NK-92 (cell line): ENCODE measurements around the gene AGRN.
"Not testable (repeated sequence)": the region's sequence is repeated elsewhere in the genome, so short reads cannot be mapped to it uniquely, and the experiment has no call there.

Experiments used
- DNase-seq: peaks from one replicate; lab custom pipeline; 2025; ENCODE audit not compliant: unreplicated experiment; lab: John Stamatoyannopoulos, UW

The AGRN gene

GRCh38 chr1:1051127-1051810, 31.3 kb downstream of the AGRN start:
- no peak for DNase-seq

DNA sequence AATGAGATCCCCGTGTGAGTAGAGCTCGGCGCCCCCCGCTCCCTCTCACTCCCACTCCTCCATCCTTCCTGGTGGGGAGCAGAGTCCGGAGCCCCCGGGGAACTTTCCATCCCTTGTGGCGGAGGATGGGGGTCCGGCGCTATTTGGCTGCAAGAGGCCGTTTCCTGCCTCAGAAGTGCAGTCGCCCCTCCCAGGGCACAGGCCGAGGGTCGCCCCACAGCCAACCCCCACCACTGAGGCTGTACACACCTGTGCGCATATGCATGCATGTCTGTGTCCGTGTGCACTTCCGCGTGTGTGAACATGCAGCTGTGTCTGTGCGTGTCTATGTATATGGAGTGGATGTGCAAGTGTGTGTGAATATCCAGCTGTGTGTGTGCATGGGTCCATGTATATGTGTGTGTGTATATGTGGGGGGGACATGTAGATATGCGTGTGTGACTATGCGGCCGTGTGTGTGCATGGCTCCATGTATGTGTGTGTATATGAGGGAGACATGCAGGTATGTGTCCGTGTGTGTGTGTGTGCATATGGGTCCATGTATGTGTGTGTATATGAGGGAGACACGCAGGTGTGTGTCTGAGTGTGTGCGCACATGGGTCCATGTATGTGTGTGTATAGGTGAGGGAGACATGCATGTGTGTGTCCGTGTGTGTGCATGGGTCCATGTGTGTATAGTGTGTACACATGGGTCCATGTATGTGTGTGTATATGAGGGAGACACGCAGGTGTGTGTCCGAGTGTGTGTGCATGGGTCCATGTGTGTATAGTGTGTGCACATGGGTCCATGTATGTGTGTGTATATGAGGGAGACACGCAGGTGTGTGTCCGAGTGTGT, 32.3 kb downstream of the AGRN start:
- DNase-seq = no peak

DNA sequence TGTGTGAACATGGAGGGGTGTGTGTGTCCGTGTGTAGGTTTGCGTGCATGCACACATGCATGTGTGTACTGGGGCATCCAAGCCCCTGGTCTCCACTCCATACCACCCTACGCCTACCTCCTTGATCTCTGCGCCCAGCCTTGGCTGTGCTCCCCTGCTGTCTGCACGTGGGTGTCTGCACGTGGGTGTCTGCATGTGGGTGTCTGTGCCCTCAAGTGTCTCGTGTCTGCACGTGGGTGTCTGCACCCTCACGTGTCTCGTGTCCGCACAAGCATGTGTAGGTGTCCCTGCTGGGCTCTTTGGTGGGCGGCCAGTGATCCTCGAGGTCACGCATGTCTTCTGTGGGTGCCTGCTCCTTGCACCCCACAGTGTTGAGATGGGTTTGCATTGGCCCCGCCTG, 33.1 kb downstream of the AGRN start:
- no peak for DNase-seq

- no peak for DNase-seq
Measured at GRCh38 chr1:1053682-1054081, 33.8 kb downstream of the AGRN start.

DNA sequence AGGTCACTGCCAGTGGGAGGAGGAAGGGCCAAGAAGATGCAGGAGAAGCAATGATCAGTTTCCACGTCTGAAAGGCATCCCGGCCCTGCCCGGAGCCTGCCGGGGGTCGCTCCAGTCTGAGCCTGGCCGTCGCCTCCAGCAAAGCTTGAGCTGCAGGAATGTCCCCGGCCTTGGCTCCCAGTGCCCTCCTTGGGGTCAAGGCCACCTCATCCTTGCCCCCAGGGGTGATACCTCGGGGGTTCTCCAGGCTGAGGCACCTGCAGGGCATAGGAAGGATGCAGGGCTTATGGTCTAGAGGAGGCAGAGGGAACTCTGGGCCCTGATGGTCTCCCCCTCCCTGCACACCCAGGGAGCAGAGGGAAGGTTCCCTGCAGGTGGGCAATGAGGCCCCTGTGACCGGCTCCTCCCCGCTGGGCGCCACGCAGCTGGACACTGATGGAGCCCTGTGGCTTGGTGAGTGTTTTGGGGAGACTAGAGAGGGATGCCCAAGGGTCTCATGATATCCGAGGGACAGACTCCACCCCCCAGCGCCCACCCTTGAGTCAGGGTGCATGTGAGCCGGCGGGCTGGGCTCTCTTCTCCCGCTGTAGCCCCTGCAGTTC, 34.3 kb downstream of the AGRN start:
- DNase-seq = no peak

GRCh38 chr1:1054971-1055370, 35.1 kb downstream of the AGRN start:
- no peak for DNase-seq

GRCh38 chr1:1055841-1056736, 36.2 kb downstream of the AGRN start:
- DNase-seq = no peak

GRCh38 chr1:1057769-1058087, 37.8 kb downstream of the AGRN start:
- DNase-seq = not testable (repeated sequence)

DNA sequence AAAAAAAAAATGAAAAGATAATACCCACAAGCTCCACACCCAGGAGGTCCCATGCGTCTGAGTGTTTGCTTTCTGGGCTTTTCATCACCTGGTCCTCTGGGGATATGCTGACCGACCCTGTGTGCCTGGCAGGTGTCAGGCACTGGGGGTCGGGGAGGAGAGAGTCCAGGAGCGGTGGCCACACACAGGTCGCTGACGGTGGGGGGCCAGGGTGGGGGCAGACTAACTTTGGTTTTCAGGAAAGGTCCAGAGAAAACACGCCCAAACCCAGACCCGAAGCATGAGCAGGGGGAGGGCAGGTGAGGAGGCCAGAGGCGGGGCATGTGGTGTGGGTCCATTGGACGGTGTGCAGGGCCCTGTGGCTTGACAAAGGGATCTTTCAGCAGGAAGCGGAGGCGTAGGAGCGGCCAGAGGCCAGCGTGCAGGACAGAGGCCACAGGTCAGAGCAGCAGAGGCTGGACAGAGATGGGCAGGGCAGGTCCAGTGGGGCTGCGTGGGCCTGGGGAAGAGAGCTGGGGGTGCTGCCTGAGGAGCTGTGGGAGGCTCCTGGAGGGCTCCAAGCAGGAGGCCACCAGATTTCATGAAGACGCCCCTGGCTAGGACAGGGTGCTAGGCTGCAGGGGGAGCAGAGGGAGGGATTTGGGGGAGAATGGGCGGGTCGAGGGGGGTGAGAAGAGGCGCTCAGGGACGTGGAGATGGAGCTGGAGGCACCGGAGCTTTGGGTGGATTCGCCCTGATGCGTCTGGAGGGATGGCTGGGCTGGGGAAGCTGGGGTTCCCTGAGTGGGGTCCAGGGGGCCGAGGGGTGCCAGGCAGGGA, 38.4 kb downstream of the AGRN start:
- DNase-seq = no peak

GRCh38 chr1:1058921-1059493, 39.1 kb downstream of the AGRN start:
- no peak for DNase-seq

GRCh38 chr1:1059494-1060280, 39.8 kb downstream of the AGRN start:
- no peak for DNase-seq

GRCh38 chr1:1060281-1061000, 40.5 kb downstream of the AGRN start:
- DNase-seq = no peak

DNA sequence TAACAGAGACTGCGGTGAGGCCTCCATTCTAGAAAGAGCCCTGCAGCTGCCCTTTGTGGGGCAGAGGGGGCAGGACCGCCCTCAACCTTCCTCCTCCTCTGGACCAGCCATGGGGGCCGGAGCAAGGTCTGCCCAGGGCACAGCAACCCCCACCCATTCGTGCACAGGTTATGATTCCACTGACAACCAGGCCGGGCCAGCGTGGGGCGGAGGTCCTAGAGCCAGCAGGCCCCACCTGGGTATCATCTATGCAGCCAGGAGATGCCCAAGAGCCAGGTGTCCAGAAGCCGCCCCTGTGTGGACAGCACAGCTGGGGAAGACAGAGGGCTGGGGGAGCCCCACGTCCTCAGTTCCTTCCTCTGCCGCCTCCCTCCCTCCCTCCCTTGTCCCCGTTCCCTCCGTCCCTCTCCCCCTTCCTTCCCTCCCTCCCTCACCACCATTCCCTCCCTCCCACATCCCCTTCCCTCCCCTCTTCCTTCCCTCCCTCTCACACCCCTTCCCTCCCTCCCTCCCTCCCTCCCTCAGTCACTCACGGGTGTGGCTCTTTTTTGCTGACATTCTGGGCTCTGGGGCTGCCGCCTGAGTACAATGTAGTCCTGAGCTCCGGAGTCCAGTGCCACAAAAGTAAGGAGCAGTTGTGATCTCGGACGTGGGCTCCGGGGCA, 41.9 kb downstream of the AGRN start:
- DNase-seq = no peak

DNA sequence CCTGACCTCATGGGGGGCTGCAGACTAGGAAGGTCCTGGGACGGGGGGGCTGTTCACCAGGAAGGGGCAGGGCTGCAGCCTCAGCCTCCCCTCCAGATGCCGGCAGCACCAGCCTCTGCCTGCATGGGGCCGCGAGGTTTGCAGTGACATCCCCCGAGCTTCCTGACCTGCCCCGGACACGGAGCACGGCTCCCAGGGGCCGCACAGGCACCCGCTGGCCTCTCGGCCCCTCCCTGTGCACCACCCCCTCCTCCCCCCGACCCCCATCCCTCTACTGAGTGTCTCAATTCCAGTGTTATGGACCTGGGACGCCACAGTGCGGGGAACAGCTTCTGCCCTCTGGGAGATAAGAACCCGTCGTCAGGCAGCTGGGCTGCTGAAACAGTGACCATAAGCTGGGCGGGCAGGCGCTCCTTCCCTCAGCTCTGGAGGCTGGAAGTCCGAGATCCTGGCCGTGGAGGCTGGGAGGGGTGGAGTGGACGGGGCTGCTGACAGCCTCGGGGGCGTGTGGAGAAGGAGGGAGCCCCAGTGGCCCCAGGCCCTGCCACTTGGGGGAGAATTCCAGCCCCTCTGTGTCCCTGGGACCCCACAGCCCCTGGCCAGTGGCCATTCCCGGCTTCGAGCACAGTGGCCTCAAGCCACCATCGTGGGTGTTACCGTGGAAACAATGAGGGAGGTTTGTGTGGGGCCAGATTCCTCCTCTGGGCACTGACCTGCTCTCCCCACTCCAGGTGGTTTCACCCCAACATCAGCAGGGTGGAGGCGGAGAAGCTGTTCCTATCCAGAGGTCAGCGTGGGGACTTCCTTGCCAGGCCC, 42.6 kb downstream of the AGRN start:
- DNase-seq = no peak

- no peak for DNase-seq
Measured at GRCh38 chr1:1063261-1063944, 43.5 kb downstream of the AGRN start.

DNA sequence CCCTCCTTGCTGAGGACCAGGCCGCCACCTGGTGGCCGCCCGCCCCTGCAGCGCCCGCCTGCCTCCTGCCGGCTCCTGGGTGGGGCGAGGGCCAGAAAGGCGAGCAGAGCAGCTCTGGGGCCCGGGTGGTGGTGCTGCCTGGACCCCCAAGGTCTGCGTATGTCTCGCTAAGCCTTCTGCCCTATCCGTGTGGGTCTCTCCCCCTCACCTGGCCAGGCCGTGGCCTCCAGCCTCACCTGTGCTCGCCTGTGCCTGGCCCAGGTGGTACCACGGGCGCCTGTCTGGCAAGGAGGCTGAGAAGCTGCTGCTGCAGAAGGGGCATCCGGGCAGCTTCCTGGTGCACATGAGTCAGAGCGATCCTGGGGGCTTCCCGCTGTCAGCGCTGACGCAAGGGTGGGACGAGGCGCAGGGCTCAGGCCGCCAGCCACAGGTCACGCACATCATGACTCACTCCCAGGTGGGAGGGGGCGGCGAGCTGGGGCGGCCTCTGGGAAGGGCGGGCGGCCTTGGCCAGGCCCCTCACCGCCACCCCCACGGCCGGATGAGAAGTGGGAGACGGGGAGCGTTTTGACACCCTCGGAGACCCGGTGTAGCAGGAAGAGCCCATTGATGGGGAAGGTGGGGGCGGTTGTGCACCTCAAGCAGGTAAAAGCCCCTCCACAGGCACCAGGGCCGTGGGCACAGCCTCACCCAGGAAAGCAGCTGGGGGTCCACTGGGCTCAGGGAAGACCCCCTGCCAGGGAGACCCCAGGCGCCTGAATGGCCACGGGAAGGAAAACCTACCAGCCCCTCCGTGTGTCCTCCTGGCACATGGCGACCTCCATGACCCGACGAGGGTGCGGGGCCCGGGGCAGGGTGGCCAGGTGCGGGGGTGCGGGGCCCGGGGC, 44.3 kb downstream of the AGRN start:
- peak; percentile 42 for DNase-seq
